Erythroblast (primary cell): Measurements from ENCODE around the gene MMP27.

Experiments
- DNase-seq, 2 experiments: peaks; one replicate each; lab custom pipeline; 2025; lab: John Stamatoyannopoulos, UW
- GATA1 ChIP-seq: IDR thresholded peaks from 2 replicates; pipeline ENCODE4 v1.6.1; 2011; ENCODE audit warnings: low read depth, mild to moderate bottlenecking, control low read depth, low read length, moderate library complexity
- POLR2A ChIP-seq: IDR thresholded peaks from 2 replicates; pipeline ENCODE4 v1.6.1; 2011; ENCODE audit warnings: mild to moderate bottlenecking, low read length

Gene MMP27

GRCh38 chr11:102676084-102676483, 29.5 kb downstream of the MMP27 start:
- TF ChIP-seq POLR2A (no peak), GATA1 (no peak)
- no peak for DNase-seq

- TF ChIP-seq POLR2A (no peak), GATA1 (no peak)
- no peak for DNase-seq
Observed at GRCh38 chr11:102669664-102670063, 35.9 kb downstream of the MMP27 start.

DNA sequence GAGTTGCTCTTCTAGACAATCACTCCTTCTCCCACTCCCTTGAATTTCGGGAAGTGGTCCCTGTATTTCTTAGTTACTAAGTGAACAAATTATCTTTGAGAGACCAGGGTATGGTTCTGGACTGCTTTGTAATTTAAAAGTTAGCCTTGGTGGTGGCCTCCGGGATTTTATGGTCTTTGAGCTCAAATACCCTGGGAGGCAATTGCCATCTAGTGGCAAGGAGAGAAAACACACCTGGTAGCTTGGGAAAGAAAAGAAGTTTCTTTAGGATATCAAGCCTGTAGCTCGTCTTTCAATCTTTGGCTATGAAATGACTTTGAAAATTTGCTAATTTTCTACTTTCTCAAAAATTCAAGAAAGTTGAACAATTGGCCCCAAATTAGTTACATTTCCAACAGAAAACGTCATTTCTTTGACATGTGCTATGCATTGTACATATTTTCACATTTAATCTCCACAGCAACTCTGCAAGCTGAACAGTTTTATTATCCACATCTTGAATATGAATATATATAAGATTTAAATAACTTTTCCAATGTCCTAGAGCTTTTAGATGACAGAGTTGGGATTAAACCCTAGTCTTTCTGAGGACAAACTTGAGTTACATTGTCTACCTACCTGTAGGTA, 39.1 kb downstream of the MMP27 start:
- DNase-seq, result peak; percentile 13 to 38
- TF ChIP-seq POLR2A (no peak), GATA1 (no peak)

DNA sequence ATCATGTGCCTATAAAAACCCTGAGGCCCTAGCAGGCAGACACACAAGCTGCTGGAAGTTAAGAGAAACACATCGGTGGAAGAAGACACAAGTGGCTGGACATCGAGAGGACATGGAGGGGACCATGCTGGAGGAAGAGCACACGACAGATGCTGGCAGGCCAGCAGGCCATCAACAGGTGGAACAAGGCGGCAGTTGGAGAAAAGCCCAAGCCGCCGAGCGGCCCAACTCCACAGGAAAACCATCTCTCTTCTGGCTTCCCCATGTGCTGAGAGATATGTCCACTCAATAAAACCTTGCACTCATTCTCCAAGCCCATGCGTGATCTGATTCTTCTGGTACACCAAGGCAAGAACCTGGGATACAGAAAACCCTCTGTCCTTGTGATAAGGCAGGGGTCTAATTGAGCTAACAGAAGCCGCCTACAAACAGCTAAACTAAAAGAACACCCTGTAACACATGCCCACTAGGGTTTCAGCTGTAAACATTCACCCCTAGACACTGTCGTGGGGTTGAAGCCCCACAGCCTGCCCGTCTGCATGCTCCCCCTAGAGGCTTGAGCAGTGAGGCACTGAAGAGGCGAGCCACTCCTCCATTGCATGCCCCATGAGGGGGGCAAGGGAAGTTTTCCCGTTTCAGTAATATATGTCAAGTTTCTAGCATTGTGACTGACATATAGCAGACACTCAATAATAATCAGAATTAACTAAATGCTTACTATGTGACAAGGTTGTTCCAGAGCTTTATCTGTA, 41.4 kb downstream of the MMP27 start:
- TF ChIP-seq POLR2A, result no peak
- no peak for TF ChIP-seq GATA1
- peak; percentile 1 to 2 for DNase-seq

DNA sequence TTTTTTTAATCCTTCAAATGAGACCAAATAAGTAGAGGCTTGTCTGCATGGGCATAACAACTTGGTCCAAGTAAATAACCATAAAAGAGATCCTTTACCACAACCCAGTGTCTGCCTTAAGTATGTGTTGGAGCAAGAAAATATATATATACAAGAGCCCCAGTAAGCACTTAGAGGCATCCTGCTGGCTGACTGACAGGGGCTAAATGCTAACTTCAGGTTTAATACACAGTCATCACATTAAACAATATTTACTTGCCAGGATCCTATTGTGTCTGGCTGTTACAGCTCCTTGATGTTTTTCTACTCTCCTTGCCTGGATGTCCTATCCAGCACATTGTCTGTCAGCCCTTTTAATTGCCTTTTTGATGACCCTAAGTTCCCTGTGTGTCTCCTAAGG, 43.0 kb downstream of the MMP27 start:
- DNase-seq, result no peak
- TF ChIP-seq GATA1 (no peak), POLR2A (no peak)

DNA sequence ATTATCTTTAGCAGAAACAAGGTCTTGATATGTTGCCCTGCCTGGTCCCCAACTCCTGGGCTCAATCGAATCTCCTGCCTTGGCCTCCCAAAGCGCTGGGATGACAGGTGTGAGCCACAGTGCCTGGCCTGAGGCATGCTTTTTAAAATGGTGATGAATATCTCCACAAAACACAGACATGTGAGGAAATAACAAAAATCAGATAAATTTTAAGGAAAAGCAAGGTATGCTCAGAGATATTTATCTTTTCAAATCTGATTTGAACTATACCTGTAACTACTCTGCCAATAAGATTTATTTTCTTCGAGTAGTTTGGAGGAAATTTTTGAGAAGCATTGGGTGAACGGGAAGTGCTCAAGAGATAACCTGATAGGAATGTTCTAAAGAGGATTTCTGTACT, 44.5 kb downstream of the MMP27 start:
- no peak for DNase-seq
- no peak for TF ChIP-seq GATA1
- TF ChIP-seq POLR2A, result no peak

DNA sequence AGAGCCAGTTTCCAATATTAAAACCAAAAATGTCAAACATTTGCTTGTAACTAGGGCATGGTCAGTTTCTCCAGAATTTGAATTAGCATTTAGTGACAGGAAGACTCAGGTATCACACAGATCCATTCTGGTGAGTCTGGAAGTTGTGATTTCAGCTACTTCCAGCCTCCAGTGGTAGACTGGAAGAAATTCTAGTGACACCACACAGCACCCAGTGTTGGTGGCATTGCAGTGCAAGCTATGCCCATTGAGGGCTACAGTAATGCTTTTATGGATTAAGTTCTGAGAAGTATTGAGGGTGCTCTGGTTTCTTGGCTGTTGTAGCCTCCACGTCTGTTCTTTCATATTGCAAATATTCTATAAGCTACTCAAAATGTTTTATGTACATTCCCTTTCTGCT, 49.0 kb downstream of the MMP27 start:
- TF ChIP-seq POLR2A (no peak), GATA1 (no peak)
- no peak for DNase-seq

- DNase-seq, result no peak
- TF ChIP-seq GATA1, result no peak
- TF ChIP-seq POLR2A, result no peak
Observed at GRCh38 chr11:102655547-102655946, 50.0 kb downstream of the MMP27 start.

DNA sequence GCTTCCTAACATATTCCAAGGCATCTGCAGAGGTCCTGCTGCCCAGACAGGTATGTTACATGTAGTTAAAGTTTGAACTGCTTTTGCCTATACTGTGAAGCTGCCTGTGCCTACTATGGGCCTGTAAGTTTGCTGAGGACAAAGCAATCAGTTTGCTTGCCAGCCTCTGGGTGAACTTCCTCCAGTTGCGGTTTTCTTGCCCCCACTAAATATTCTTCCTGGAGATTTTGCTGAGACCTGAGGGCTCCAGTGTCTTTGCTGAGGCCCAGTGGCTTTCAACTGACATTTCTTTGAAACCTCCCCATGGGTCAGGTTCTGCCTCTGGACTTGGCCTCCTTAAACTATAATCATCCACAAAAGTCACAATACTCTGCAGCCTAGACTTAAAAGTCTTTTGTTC, 50.8 kb downstream of the MMP27 start:
- no peak for TF ChIP-seq POLR2A
- no peak for TF ChIP-seq GATA1
- no peak for DNase-seq

DNA sequence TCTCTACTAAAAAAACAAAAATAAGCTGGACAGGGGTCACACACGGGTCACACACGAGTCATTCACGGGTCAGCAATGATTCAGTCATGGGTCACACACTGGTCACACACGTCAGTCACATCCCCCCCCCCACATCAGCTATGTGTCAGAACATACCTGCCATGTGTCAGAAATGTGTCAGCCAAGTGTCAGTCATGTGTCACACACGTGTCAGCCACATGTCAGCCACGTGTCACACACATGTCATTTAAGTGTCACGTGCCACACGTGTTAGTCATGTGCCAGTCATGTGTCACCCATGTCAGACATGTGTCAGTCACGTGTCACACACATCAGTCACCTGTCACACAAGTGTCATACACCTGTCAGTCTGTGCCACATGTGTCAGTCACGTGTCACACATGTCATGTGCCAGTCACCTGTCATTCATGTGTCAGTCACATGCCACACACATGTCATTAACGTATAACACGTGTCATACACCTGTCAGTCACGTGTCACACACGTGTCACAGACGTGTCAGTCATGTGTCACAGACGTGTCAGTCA, 51.8 kb downstream of the MMP27 start:
- DNase-seq, result peak; percentile 5 to 18
- TF ChIP-seq POLR2A, result no peak
- TF ChIP-seq GATA1, result no peak

DNA sequence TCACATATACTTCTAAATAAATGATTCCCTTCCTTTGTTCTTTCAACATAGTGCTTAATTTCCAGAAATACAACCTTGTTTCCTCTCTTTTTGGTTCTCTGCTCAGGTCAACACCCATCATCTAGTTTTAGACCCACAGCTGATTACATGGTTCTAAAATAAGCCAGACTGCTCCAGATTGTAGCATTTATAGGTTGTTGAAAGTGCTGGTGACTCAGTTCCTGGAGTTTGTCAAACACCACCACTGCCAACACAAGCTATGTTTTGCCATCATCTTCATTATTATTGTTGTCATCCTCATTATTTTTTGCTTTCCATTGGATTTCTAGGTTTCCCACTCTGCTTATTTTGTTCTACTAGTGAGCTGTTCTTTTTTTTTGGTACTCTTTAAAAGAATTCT, 58.1 kb downstream of the MMP27 start:
- TF ChIP-seq GATA1, result no peak
- no peak for TF ChIP-seq POLR2A
- no peak for DNase-seq

DNA sequence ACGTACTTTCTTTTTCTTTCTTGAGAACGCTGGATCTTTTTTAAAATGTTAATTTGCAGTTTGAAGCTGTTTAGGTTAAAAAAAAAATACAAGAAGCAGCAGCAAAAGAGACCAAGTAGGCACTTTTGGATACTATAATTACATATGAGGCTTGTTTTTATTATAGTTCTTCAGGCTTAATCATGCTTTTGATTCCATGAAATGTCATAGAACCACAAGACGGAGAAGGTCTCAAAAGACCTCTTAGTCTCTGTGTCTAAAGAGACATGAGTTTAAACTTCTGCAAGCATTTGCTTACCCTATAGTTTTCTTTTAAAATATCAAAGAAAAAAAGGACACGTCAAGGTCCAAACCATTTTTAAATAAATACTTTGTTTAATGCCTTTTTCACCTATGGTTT, 61.6 kb downstream of the MMP27 start:
- TF ChIP-seq POLR2A (no peak), GATA1 (no peak)
- no peak for DNase-seq
